Measurements from ENCODE around the gene ATF7.
A peak's percentile ranks its signal among the peaks of the same experiment; 100 is the strongest.

ATF7 gene

GRCh38 chr12:53593031-53593430 is 33.2 kb downstream of the ATF7 start:
- Mint-ChIP-seq H3K4me3 (no peak overlapping the region), H3K4me1 (peaks cover 34% of the 10 kb centered on the region), H3K27me3 (no peaks in the 10 kb centered on the region), H3K9me3 (no peaks in the 10 kb centered on the region), H3K27ac (no peak overlapping the region)
- ATAC-seq (no peak), DNase-seq (no peak)

- Mint-ChIP-seq H3K4me1 (peaks cover 36% of the 10 kb centered on the region), H3K4me3 (no peak overlapping the region), H3K27me3 (no peaks in the 10 kb centered on the region), H3K27ac (no peak overlapping the region), H3K9me3 (no peaks in the 10 kb centered on the region)
- ATAC-seq (no peak), DNase-seq (no peak)
These were observed 33.8 kb downstream of the ATF7 start for GRCh38 chr12:53592426-53592825.

- Mint-ChIP-seq H3K4me1 (peaks cover 40% of the 10 kb centered on the region), H3K9me3 (no peaks in the 10 kb centered on the region), H3K4me3 (no peak overlapping the region), H3K27me3 (no peaks in the 10 kb centered on the region), H3K27ac (no peak overlapping the region)
- DNase-seq (no peak), ATAC-seq (no peak)
These were observed 34.6 kb downstream of the ATF7 start for GRCh38 chr12:53591301-53592206.

- no peak for DNase-seq
- peaks cover 49% of the 10 kb centered on the region for H3K4me1 Mint-ChIP-seq
- no peak overlapping the region for H3K27ac Mint-ChIP-seq
These were observed 35.5 kb downstream of the ATF7 start for GRCh38 chr12:53590652-53591051.

GRCh38 chr12:53589915-53590314 is 36.3 kb downstream of the ATF7 start:
- Mint-ChIP-seq H3K27me3 (no peaks in the 10 kb centered on the region), H3K4me1 (peaks cover 54% of the 10 kb centered on the region), H3K9me3 (no peaks in the 10 kb centered on the region), H3K27ac (peak overlapping the region in 1 of 2 donors; percentile 13), H3K4me3 (no peak overlapping the region)
- ATAC-seq = no peak
- DNase-seq = no peak

More at GRCh38 chr12:53590652-53591051, 35.5 kb downstream of the ATF7 start:
- ATAC-seq = no peak
- H3K9me3 Mint-ChIP-seq = no peaks in the 10 kb centered on the region
- H3K4me3 Mint-ChIP-seq = no peak overlapping the region
- H3K27me3 Mint-ChIP-seq = no peaks in the 10 kb centered on the region

GRCh38 chr12:53589423-53589822 is 36.8 kb downstream of the ATF7 start:
- DNase-seq (no peak), ATAC-seq (no peak)
- no peaks in the 10 kb centered on the region for H3K27me3 Mint-ChIP-seq
- H3K4me1 Mint-ChIP-seq = peaks cover 54% of the 10 kb centered on the region
- no peak overlapping the region for H3K27ac Mint-ChIP-seq
- H3K9me3 Mint-ChIP-seq = no peaks in the 10 kb centered on the region
- H3K4me3 Mint-ChIP-seq = no peak overlapping the region

GRCh38 chr12:53588123-53588522 is 38.1 kb downstream of the ATF7 start:
- Mint-ChIP-seq H3K4me1 (peaks cover 54% of the 10 kb centered on the region), H3K9me3 (no peaks in the 10 kb centered on the region), H3K4me3 (no peak overlapping the region), H3K27me3 (no peaks in the 10 kb centered on the region), H3K27ac (no peak overlapping the region)
- DNase-seq (no peak), ATAC-seq (peak; percentile 33)

GRCh38 chr12:53586745-53587144 is 39.4 kb downstream of the ATF7 start:
- no peaks in the 10 kb centered on the region for H3K27me3 Mint-ChIP-seq
- no peak overlapping the region for H3K27ac Mint-ChIP-seq
- H3K4me1 Mint-ChIP-seq = peaks cover 48% of the 10 kb centered on the region
- DNase-seq = no peak
- peak; percentile 45 for ATAC-seq
- H3K4me3 Mint-ChIP-seq = no peak overlapping the region
- no peaks in the 10 kb centered on the region for H3K9me3 Mint-ChIP-seq

GRCh38 chr12:53585448-53586125 is 40.6 kb downstream of the ATF7 start:
- ATAC-seq (no peak), DNase-seq (no peak)
- Mint-ChIP-seq H3K4me1 (peaks cover 39% of the 10 kb centered on the region), H3K4me3 (no peak overlapping the region), H3K27ac (no peak overlapping the region), H3K9me3 (no peaks in the 10 kb centered on the region), H3K27me3 (no peaks in the 10 kb centered on the region)

GRCh38 chr12:53579545-53579955 is 46.6 kb downstream of the ATF7 start:
- Mint-ChIP-seq H3K4me1 (peaks cover 30% of the 10 kb centered on the region), H3K27ac (no peak overlapping the region), H3K27me3 (no peaks in the 10 kb centered on the region), H3K9me3 (no peaks in the 10 kb centered on the region), H3K4me3 (no peak overlapping the region)
- ATAC-seq (no peak), DNase-seq (no peak)

- no peak for ATAC-seq
- peaks cover 30% of the 10 kb centered on the region for H3K4me1 Mint-ChIP-seq
- DNase-seq = no peak
- H3K4me3 Mint-ChIP-seq = no peak overlapping the region
- H3K27ac Mint-ChIP-seq = no peak overlapping the region
- H3K9me3 Mint-ChIP-seq = no peaks in the 10 kb centered on the region
- no peaks in the 10 kb centered on the region for H3K27me3 Mint-ChIP-seq
These were observed 47.4 kb downstream of the ATF7 start for GRCh38 chr12:53578783-53579182.

GRCh38 chr12:53577941-53578352 is 48.2 kb downstream of the ATF7 start:
- ATAC-seq (peak; percentile 84), DNase-seq (no peak)
- no peak overlapping the region for H3K4me3 Mint-ChIP-seq
- H3K9me3 Mint-ChIP-seq = no peaks in the 10 kb centered on the region
- H3K27ac Mint-ChIP-seq = peak overlapping the region in 1 of 2 donors; percentile 68
- no peaks in the 10 kb centered on the region for H3K27me3 Mint-ChIP-seq
- H3K4me1 Mint-ChIP-seq = peaks cover 30% of the 10 kb centered on the region

GRCh38 chr12:53575502-53576249 is 50.5 kb downstream of the ATF7 start:
- Mint-ChIP-seq H3K4me3 (no peak overlapping the region), H3K27me3 (no peaks in the 10 kb centered on the region), H3K9me3 (no peaks in the 10 kb centered on the region), H3K27ac (peak overlapping the region in 1 of 2 donors; percentile 57), H3K4me1 (peaks cover 52% of the 10 kb centered on the region)
- DNase-seq = no peak
- ATAC-seq = no peak

GRCh38 chr12:53572134-53572758 is 53.9 kb downstream of the ATF7 start:
- no peak overlapping the region for H3K4me3 Mint-ChIP-seq
- peaks cover 61% of the 10 kb centered on the region for H3K4me1 Mint-ChIP-seq
- H3K9me3 Mint-ChIP-seq = no peaks in the 10 kb centered on the region
- H3K27me3 Mint-ChIP-seq = no peaks in the 10 kb centered on the region
- H3K27ac Mint-ChIP-seq = no peak overlapping the region
- ATAC-seq = no peak
- no peak for DNase-seq

- Mint-ChIP-seq H3K27me3 (no peaks in the 10 kb centered on the region), H3K4me3 (no peak overlapping the region), H3K27ac (no peak overlapping the region), H3K4me1 (peaks cover 51% of the 10 kb centered on the region), H3K9me3 (no peaks in the 10 kb centered on the region)
- peak; percentile 31 for ATAC-seq
- no peak for DNase-seq
These were observed 54.9 kb downstream of the ATF7 start for GRCh38 chr12:53571295-53571694.

Measured in stimulated activated naive CD8-positive, alpha-beta T cell treated with anti-CD3 and anti-CD28 coated beads, Interleukin-15, amount 100 ng/mL, for 72 hours (primary cell).